GM19238 (cell line): Measurements from ENCODE around the gene ADGRF4.
"Not testable (repeated sequence)": the region's sequence is repeated elsewhere in the genome, so short reads cannot be mapped to it uniquely, and the experiment has no call there.

Experiments
- DNase-seq: peaks from one replicate; pipeline ENCODE4 v3.0.0; 2011; ENCODE audit warnings: low spot score; ENCODE audit not compliant: insufficient read length

ADGRF4 gene

GRCh38 chr6:47734831-47735481, 36.6 kb downstream of the ADGRF4 start:
- no peak for DNase-seq

DNA sequence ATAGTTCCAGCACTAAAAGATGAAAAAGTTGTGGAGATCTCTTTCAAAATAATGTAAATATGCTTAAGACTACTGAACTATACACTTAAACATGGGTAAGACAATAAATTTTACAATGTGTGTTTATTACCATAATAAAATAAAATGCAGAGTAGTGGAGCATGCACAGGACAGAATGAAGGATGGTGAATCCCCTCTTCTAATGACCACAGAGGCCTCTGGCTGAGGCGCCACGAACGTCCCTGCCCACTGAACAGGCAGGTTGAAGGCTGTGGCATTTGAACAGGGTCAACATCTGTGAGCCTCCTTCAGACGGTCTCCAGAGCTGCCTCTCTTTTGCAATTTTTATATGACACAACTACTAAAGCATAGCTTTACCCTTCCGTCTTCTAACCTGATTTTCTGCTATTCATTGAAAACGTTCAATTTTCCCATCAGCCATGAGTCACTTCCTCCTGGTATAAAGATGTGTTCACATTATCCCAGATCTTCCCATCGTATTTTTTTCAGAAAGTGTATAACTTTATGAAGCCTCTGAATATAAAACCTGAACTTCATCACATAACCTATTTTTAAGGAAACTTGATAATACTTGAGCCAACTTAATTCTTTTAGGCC, 37.8 kb downstream of the ADGRF4 start:
- DNase-seq, result no peak

DNA sequence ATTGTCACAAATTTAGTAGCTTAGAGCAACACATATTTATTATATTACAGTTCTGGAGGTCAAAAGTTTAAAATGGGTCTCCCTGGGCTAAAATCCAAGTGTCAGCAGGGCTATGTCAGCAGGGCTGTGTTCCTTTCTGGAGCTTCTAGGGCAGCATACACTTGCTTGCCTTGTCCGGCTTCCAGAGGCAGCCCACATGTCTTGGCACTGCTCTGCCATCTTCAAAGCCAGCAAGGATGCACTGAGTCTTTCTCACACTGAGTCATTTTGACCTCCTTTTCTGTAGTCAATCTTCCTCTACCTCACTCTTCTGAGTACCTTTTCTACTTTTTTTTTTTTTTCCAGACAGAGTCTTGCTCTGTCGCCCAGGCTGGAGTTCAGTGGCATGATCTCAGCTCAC, 39.0 kb downstream of the ADGRF4 start:
- no peak for DNase-seq

- DNase-seq, result no peak
Observed at GRCh38 chr6:47740714-47741113, 42.3 kb downstream of the ADGRF4 start.

GRCh38 chr6:47741807-47742206, 43.4 kb downstream of the ADGRF4 start:
- no peak for DNase-seq

GRCh38 chr6:47743744-47744143, 45.4 kb downstream of the ADGRF4 start:
- no peak for DNase-seq

- DNase-seq, result not testable (repeated sequence)
Observed at GRCh38 chr6:47745269-47745668, 46.9 kb downstream of the ADGRF4 start.

- no peak for DNase-seq
Observed at GRCh38 chr6:47749757-47750156, 51.4 kb downstream of the ADGRF4 start.

DNA sequence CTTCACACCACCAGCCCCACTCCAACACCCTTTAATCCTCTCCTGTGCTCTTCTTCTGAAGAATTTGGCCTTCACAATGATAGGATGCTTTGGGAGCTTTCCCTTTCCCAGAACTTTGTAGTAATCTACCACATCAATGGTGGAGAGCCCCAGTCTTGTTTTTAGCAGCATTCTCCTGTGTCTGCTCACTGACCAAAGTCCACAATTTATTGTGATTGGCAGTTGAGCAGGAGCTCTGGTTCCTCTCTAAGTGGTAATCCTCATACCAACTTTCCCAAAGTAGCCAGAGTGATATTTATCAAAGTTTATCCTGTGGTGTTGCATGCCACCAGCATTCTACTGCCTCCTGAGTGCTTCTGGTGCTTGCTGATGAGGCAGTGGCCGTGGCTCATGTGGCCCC, 54.4 kb downstream of the ADGRF4 start:
- no peak for DNase-seq

- DNase-seq, result no peak
Observed at GRCh38 chr6:47759364-47759763, 61.0 kb downstream of the ADGRF4 start.

GRCh38 chr6:47762502-47762901, 64.1 kb downstream of the ADGRF4 start:
- no peak for DNase-seq

GRCh38 chr6:47766445-47766844, 68.1 kb downstream of the ADGRF4 start:
- DNase-seq, result no peak

DNA sequence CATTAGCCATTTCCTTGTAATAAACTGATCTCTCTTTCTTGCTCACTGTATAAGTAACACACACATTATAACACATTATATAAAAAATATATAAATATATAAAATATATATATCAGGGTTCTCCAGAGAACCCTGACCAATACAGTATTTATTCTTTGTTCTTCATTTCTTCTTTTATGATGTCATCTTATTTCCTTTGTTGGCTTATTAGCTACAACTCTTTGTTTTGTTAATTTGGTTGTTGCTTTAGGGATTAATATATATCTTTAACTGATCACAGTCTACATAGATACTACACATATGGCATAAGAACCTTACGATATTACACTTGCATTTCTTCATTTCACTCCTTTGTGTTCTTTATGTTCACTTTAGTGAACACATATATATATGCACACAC, 68.7 kb downstream of the ADGRF4 start:
- DNase-seq, result no peak

GRCh38 chr6:47769982-47770381, 71.6 kb downstream of the ADGRF4 start:
- DNase-seq, result no peak
